HCT116 (cell line): ENCODE data around the gene PRELP. TPM values are rescaled to one million over a fixed set of nuclear protein-coding genes. Genes with fewer than 3 reads are reported as not detected.

Experiments
- ATAC-seq: fragments of 200-7000 bp; cut with Tn5 transposase; 2 replicates; pipeline ENCODE4 v1.9.1; 2020; ENCODE audit warnings: mild to moderate bottlenecking, moderate library complexity
- BruUV-seq: library from RNA; stranded (reverse); fragments of 400-500 nt; replicated peaks from 2 replicates; lab custom pipeline; 2021; lab: Mats Ljungman, UMichigan
- CTCF ChIA-PET: fragments of 300-600 bp; sonication (Branson Sonifier 250); formaldehyde crosslinking; loops from one replicate; lab custom pipeline; 2021; ENCODE audit warnings: antibody characterized with exemption; lab: Charles Lee
- POLR2A ChIA-PET: fragments of 300-600, 350-600 bp; sonication (Branson Sonifier 250); formaldehyde crosslinking; loops from one replicate; lab custom pipeline; 2021; ENCODE audit warnings: antibody characterized with exemption; lab: Charles Lee
- RAD21 ChIA-PET, 2 experiments: fragments of 300-600 bp; sonication (Branson Sonifier 250); formaldehyde crosslinking; loops; one replicate each; lab custom pipeline; 2023; ENCODE audit warnings: low total read pairs in 2 of 2; ENCODE audit not compliant: uncharacterized antibody in 2 of 2, unreplicated experiment in 2 of 2, low non-redundant PET in 1 of 2; lab: Charles Lee
- DNase-seq: peaks from one replicate; pipeline ENCODE4 v3.0.0-alpha.2; 2010; ENCODE audit warnings: low read depth, low spot score
- H2AFZ ChIP-seq: fragments of 200-600 bp; shearing (Covaris generic), sonication (generic); 2 replicates; pipeline ENCODE4 v1.6.1; 2017; ENCODE audit warnings: low read depth, mixed run types, mixed read lengths, antibody characterized with exemption, low read length; ENCODE audit not compliant: poor library complexity, severe bottlenecking
- H3K27ac ChIP-seq: 2 replicates; pipeline ENCODE4 v1.5.1; 2012; ENCODE audit warnings: low read depth, low read length
- H3K27me3 ChIP-seq: fragments of 200-600 bp; sonication (generic); 2 replicates; pipeline ENCODE4 v1.6.1; 2016; ENCODE audit warnings: mixed run types, low read length, mixed read lengths; ENCODE audit not compliant: insufficient read depth
- H3K36me3 ChIP-seq, 2 experiments: fragments of 200-500 bp in 1 of 2; fragments of 200-600 bp in 1 of 2; sonication (Bioruptor generic) in 1 of 2; sonication (generic) in 1 of 2; 2 replicates each; pipeline versions ENCODE4 v1.5.1 to v1.6.1; 2014 to 2016; ENCODE audit warnings: low read length in 2 of 2, inconsistent platforms in 1 of 2, mixed read lengths in 1 of 2, mixed run types in 1 of 2; ENCODE audit not compliant: insufficient read depth in 2 of 2, control insufficient read depth in 1 of 2
- H3K4me1 ChIP-seq, 2 experiments: fragments of 200-600 bp in 1 of 2; sonication (generic) in 1 of 2; 2 replicates each; pipeline versions ENCODE4 v1.5.1 to v1.6.1; 2012 to 2017; ENCODE audit warnings: low read length in 2 of 2, inconsistent platforms in 1 of 2, mild to moderate bottlenecking in 1 of 2, mixed read lengths in 1 of 2, mixed run types in 1 of 2, moderate library complexity in 1 of 2; ENCODE audit not compliant: insufficient read depth in 2 of 2, control insufficient read depth in 1 of 2
- H3K4me2 ChIP-seq: fragments of 200-600 bp; sonication (generic); 2 replicates; pipeline ENCODE4 v1.6.1; 2017; ENCODE audit warnings: mixed run types, low read length, mixed read lengths
- H3K4me3 ChIP-seq, 2 experiments: fragments of 200-600 bp in 1 of 2; sonication (generic) in 1 of 2; replicated peaks in 1 of 2; 2 replicates each; pipeline ENCODE4 v1.5.1; 2011 to 2016; ENCODE audit warnings: low read length in 2 of 2, control low read depth in 1 of 2, low read depth in 1 of 2, mild to moderate bottlenecking in 1 of 2, mixed read lengths in 1 of 2, mixed run types in 1 of 2
- H3K79me2 ChIP-seq: fragments of 200-600 bp; sonication (generic); 2 replicates; pipeline ENCODE4 v1.6.1; 2017; ENCODE audit warnings: mild to moderate bottlenecking, mixed run types, low read length, moderate library complexity, mixed read lengths; ENCODE audit not compliant: insufficient read depth
- H3K9ac ChIP-seq: fragments of 200-600 bp; sonication (generic); 2 replicates; pipeline ENCODE4 v1.6.1; 2016; ENCODE audit warnings: low read length, mixed read lengths
- H3K9me2 ChIP-seq: fragments of 200-600 bp; sonication (generic), shearing (Covaris generic); 2 replicates; pipeline ENCODE4 v1.6.1; 2017; ENCODE audit warnings: mixed run types, mild to moderate bottlenecking, moderate library complexity; ENCODE audit not compliant: insufficient read depth
- H3K9me3 ChIP-seq, 2 experiments: fragments of 200-500 bp in 1 of 2; fragments of 200-600 bp in 1 of 2; sonication (Bioruptor generic) in 1 of 2; sonication (generic) in 1 of 2; 2 replicates each; pipeline ENCODE4 v1.6.1; 2014 to 2017; ENCODE audit warnings: low read length in 2 of 2, mixed read lengths in 2 of 2, inconsistent platforms in 1 of 2, low read depth in 1 of 2, mild to moderate bottlenecking in 1 of 2, mixed run types in 1 of 2, moderate library complexity in 1 of 2; ENCODE audit not compliant: control insufficient read depth in 1 of 2, insufficient read depth in 1 of 2
- H4K20me1 ChIP-seq: fragments of 200-600 bp; sonication (generic), shearing (Covaris generic); 2 replicates; pipeline ENCODE4 v1.6.1; 2017; ENCODE audit warnings: mixed run types, mild to moderate bottlenecking, moderate library complexity; ENCODE audit not compliant: insufficient read depth
- CTCF ChIP-seq, 3 experiments: fragments of 200-600 bp in 1 of 3; sonication (generic) in 1 of 3; IDR thresholded peaks in 2 of 3; conservative IDR thresholded peaks in 1 of 3; 2 replicates each; pipeline ENCODE4 v1.5.1; 2012 to 2017; ENCODE audit warnings: low read depth in 2 of 3, low read length in 2 of 3, antibody characterized with exemption in 1 of 3, borderline replicate concordance in 1 of 3, control low read depth in 1 of 3, mild to moderate bottlenecking in 1 of 3, mixed read lengths in 1 of 3, mixed run types in 1 of 3, moderate library complexity in 1 of 3; ENCODE audit not compliant: insufficient read depth in 1 of 3
- EGR1 ChIP-seq: IDR thresholded peaks from 2 replicates; pipeline ENCODE4 v1.6.1; 2012; ENCODE audit warnings: low read depth
- ELF1 ChIP-seq: IDR thresholded peaks from 2 replicates; pipeline ENCODE4 v1.6.1; 2012; ENCODE audit warnings: low read depth, borderline replicate concordance
- EZH2phosphoT487 ChIP-seq: fragments of 200-600 bp; IDR thresholded peaks from 2 replicates; pipeline ENCODE4 v1.6.1; 2018; ENCODE audit warnings: antibody characterized with exemption, borderline replicate concordance
- JUND ChIP-seq: IDR thresholded peaks from 2 replicates; pipeline ENCODE4 v1.6.1; 2012
- POLR2A ChIP-seq: IDR thresholded peaks from 2 replicates; pipeline ENCODE4 v1.7.0; 2011; ENCODE audit warnings: borderline replicate concordance; ENCODE audit not compliant: insufficient read depth, insufficient read length; ENCODE audit errors: extremely low read depth
- POLR2AphosphoS5 ChIP-seq: IDR thresholded peaks from 2 replicates; pipeline ENCODE4 v1.6.1; 2011; ENCODE audit warnings: mild to moderate bottlenecking, low read depth, low read length, moderate library complexity
- SP1 ChIP-seq: IDR thresholded peaks from 2 replicates; pipeline ENCODE4 v1.6.1; 2012; ENCODE audit warnings: low read depth
- TCF7L2 ChIP-seq: IDR thresholded peaks from 2 replicates; pipeline ENCODE4 v1.7.0; 2011; ENCODE audit warnings: borderline replicate concordance, inconsistent platforms; ENCODE audit not compliant: insufficient read depth, insufficient read length; ENCODE audit errors: extremely low read depth
- ZBTB33 ChIP-seq: IDR thresholded peaks from 2 replicates; pipeline ENCODE4 v1.6.1; 2011; ENCODE audit warnings: mild to moderate bottlenecking, low read length, moderate library complexity; ENCODE audit not compliant: insufficient replicate concordance; ENCODE audit errors: extremely low read depth
- ZNF274 ChIP-seq: fragments of 200-500 bp; sonication (Bioruptor generic); IDR thresholded peaks from 2 replicates; pipeline ENCODE4 v1.6.1; 2014; ENCODE audit warnings: mild to moderate bottlenecking, low read depth, low read length, inconsistent platforms
- intact Hi-C: fragments of 100-400 bp; cut with micrococcal nuclease; formaldehyde crosslinking; loops from 2 replicates; pipeline ENCODE4 v1.10.0; 2022
- total RNA-seq: library from RNA; stranded (reverse); gene quantifications from one replicate; pipeline ENCODE4 v1.2.1, GENCODE V29; 2021; ENCODE audit not compliant: unreplicated experiment

Gene PRELP
- total RNA-seq, 1 experiment from 2014 or later, result 0.10 TPM

DNA sequence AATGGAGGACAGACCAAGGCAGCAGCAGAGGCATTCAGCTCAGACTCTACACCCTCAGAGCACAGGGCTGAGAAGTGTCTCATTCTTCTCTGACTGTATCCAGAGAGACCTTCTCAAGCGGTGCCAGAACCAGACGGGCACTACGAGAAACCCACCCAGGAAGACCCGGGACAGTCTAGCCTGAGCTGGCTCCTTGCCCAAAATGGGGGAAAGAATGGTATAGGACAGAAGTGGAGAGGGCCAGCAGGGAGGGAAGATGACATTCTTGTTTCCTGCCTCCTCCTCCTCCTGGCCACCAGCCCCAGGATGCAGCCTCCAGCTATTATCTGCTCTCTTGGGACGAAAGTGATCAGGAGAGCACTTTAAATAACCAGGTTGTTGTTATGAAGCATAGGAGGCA lies 22.6 kb upstream of the PRELP start:
- no TSS peak for BruUV-seq
- Histone ChIP-seq H3K9me2 (no peaks in the 10 kb centered on the region), H3K9me3 (no peaks in the 10 kb centered on the region), H3K27me3 (peaks cover 30% of the 10 kb centered on the region; the same call in 1 of the 2 replicates), H3K9ac (no peak overlapping the region), H3K4me2 (no peak overlapping the region), H3K27ac (no peak overlapping the region), H3K4me3 (no peak overlapping the region), H4K20me1 (no peaks in the 10 kb centered on the region), H3K79me2 (no peaks in the 10 kb centered on the region), H3K36me3 (no peaks in the 10 kb centered on the region), H2AFZ (no peak overlapping the region), H3K4me1 (no peaks in the 10 kb centered on the region)
- POLR2A ChIA-PET, result no interaction called here
- ATAC-seq, result no peak
- DNase-seq, result no peak
- no peak for TF ChIP-seq EGR1
- no peak for TF ChIP-seq CTCF (IDR thresholded peaks at IDR 0.05 in 2 of 3, conservative IDR thresholded peaks at IDR 0.05 in 1 of 3; ENCODE audit: borderline replicate concordance in 1 of 3, insufficient read depth in 1 of 3, low read depth in 2 of 3, low read length in 2 of 3)
- TF ChIP-seq ELF1, result no peak
- TF ChIP-seq JUND, result no peak
- no peak for TF ChIP-seq ZNF274
- no peak for TF ChIP-seq POLR2AphosphoS5
- TF ChIP-seq EZH2phosphoT487, result no peak
- no peak for TF ChIP-seq SP1
- no peak for TF ChIP-seq TCF7L2
- no peak for TF ChIP-seq ZBTB33
- TF ChIP-seq POLR2A, result no peak
- CTCF ChIA-PET, result interaction anchor here (1.8 kb wide), 1 partner anchor 11 kb away, joined by 4 read pairs; no protein-coding TSS in a partner anchor
- intact Hi-C loops, result no loop called here
- RAD21 ChIA-PET, result no interaction called here
